K562 (cell line): Measurements from ENCODE around the gene FADS1. TPM values are rescaled to one million over a fixed set of nuclear protein-coding genes. Genes with fewer than 3 reads are reported as not detected.

Experiments
- ATAC-seq: fragments of 200-7000 bp; cut with Tn5 transposase; 3 replicates; pipeline ENCODE4 v1.9.1; 2020; ENCODE audit warnings: moderate library complexity
- BruUV-seq: library from RNA; stranded (reverse); fragments of 400-500 nt; replicated peaks from 2 replicates; lab custom pipeline; 2021; lab: Mats Ljungman, UMichigan
- CTCF ChIA-PET: fragments of 300-600 bp; formaldehyde crosslinking; extraction: SDS; loops from one replicate; lab custom pipeline; 2021; ENCODE audit warnings: low intra/inter-chr PET ratio; lab: Yijun Ruan, JAX
- POLR2A ChIA-PET: fragments of 300-600, 350-650 bp; sonication (Branson Sonifier 250); formaldehyde crosslinking; extraction: SDS; loops from one replicate; lab custom pipeline; 2021; ENCODE audit warnings: antibody characterized with exemption, inconsistent platforms; lab: Yijun Ruan, JAX
- DNase-seq, 4 experiments: peaks; one replicate each; pipeline versions ENCODE4 v3.0.0 to v3.0.0-alpha.2; 2011 to 2018; ENCODE audit warnings: low spot score in 3 of 4, mixed read lengths in 3 of 4; ENCODE audit errors: extremely low read depth in 1 of 4
- FAIRE-seq: peaks from 2 replicates; lab custom pipeline; 2011; peaks lifted over from hg19 to GRCh38; lab: Jason Lieb, UNC
- H2AFZ ChIP-seq: 2 replicates; pipeline ENCODE4 v1.6.0; 2011; ENCODE audit warnings: low read depth, low read length, control low read depth, inconsistent platforms
- H3K27ac ChIP-seq: fragments of 200-600 bp; 3 replicates; pipeline ENCODE4 v1.8.0; 2011; ENCODE audit warnings: low read depth, mild to moderate bottlenecking, control low read depth, inconsistent platforms, low read length, moderate library complexity, mixed read lengths; ENCODE audit errors: extremely low read depth
- H3K27me3 ChIP-seq, 2 experiments: fragments of 300-600 bp in 1 of 2; 2 replicates in 1 of 2; 3 replicates in 1 of 2; pipeline versions ENCODE4 v1.6.0 to v1.8.0; 2011; ENCODE audit warnings: inconsistent platforms in 2 of 2, low read length in 2 of 2, mild to moderate bottlenecking in 1 of 2, mixed read lengths in 1 of 2, moderate library complexity in 1 of 2; ENCODE audit not compliant: control insufficient read depth in 2 of 2, insufficient read depth in 2 of 2
- H3K36me3 ChIP-seq: fragments of 300-600 bp; 3 replicates; pipeline ENCODE4 v1.8.0; 2011; ENCODE audit warnings: mild to moderate bottlenecking, low read length, inconsistent platforms; ENCODE audit not compliant: control insufficient read depth, insufficient read depth
- H3K4me1 ChIP-seq, 2 experiments: fragments of 200-600 bp in 1 of 2; replicated peaks in 1 of 2; 2 replicates in 1 of 2; 3 replicates in 1 of 2; pipeline versions ENCODE4 v1.5.1 to v1.8.0; 2011; ENCODE audit warnings: inconsistent platforms in 2 of 2, low read length in 2 of 2, mild to moderate bottlenecking in 1 of 2, mixed read lengths in 1 of 2, moderate library complexity in 1 of 2; ENCODE audit not compliant: control insufficient read depth in 2 of 2, insufficient read depth in 2 of 2
- H3K4me2 ChIP-seq: 2 replicates; pipeline ENCODE4 v1.6.1; 2011; ENCODE audit warnings: low read length, control low read depth, inconsistent platforms, mixed read lengths; ENCODE audit not compliant: insufficient read depth
- H3K4me3 ChIP-seq: fragments of 200-600 bp; sonication (generic), shearing (Covaris generic); 2 replicates; pipeline ENCODE4 v1.5.1; 2016; ENCODE audit warnings: control low read depth, inconsistent platforms
- H3K79me2 ChIP-seq: fragments of 200-600 bp; 3 replicates; pipeline ENCODE4 v1.8.0; 2011; ENCODE audit warnings: low read length, inconsistent platforms; ENCODE audit not compliant: control insufficient read depth, insufficient read depth
- H3K9ac ChIP-seq, 2 experiments: 2 replicates each; pipeline versions ENCODE4 v1.6.0 to v1.6.1; 2011; ENCODE audit warnings: low read depth in 2 of 2, low read length in 2 of 2, control low read depth in 1 of 2, inconsistent platforms in 1 of 2, mild to moderate bottlenecking in 1 of 2, mixed read lengths in 1 of 2; ENCODE audit not compliant: insufficient read depth in 1 of 2
- H3K9me1 ChIP-seq: one replicate; pipeline ENCODE4 v1.6.0; 2011; ENCODE audit warnings: inconsistent platforms, mild to moderate bottlenecking, low read length, moderate library complexity; ENCODE audit not compliant: control insufficient read depth, insufficient read depth
- H3K9me3 ChIP-seq: replicated peaks from 2 replicates; pipeline ENCODE4 v1.5.1; 2011; ENCODE audit warnings: low read depth, low read length, inconsistent platforms; ENCODE audit not compliant: control insufficient read depth, insufficient read depth
- H4K20me1 ChIP-seq: replicated peaks from 2 replicates; pipeline ENCODE4 v1.6.1; 2011; ENCODE audit warnings: low read length, inconsistent platforms, mixed read lengths; ENCODE audit not compliant: control insufficient read depth, insufficient read depth
- BCOR ChIP-seq: fragments of 450-650 bp; IDR thresholded peaks from 2 replicates; pipeline ENCODE4 v1.6.1; 2016
- CSDE1 ChIP-seq, 2 experiments: fragments of 450-650 bp; IDR thresholded peaks; 2 replicates each; pipeline ENCODE4 v1.6.1; 2016; ENCODE audit warnings: mild to moderate bottlenecking in 1 of 2
- HCFC1 ChIP-seq: IDR thresholded peaks from 2 replicates; pipeline ENCODE4 v1.6.1; 2012; ENCODE audit warnings: low read depth, low read length, improper control_type of control experiment
- HDAC2 ChIP-seq: fragments of 450-650 bp; IDR thresholded peaks from 2 replicates; pipeline ENCODE4 v1.6.1; 2016; ENCODE audit warnings: mild to moderate bottlenecking
- KDM1A ChIP-seq, 2 experiments: fragments of 450-650 bp; IDR thresholded peaks; 2 replicates each; pipeline ENCODE4 v1.6.1; 2016; ENCODE audit warnings: mild to moderate bottlenecking in 2 of 2
- MCM3 ChIP-seq: fragments of 450-650 bp; IDR thresholded peaks from 2 replicates; pipeline ENCODE4 v1.6.1; 2016
- RBM25 ChIP-seq: fragments of 200-400 bp; formaldehyde crosslinking; IDR thresholded peaks from 2 replicates; pipeline ENCODE4 v1.6.1; 2018; ENCODE audit warnings: low read length, low read depth, moderate library complexity; ENCODE audit not compliant: severe bottlenecking
- SMARCA5 ChIP-seq: fragments of 450-650 bp; IDR thresholded peaks from 2 replicates; pipeline ENCODE4 v1.6.1; 2016
- ZKSCAN1 ChIP-seq: fragments of 150-350 bp; IDR thresholded peaks from 2 replicates; pipeline ENCODE4 v1.6.1; 2016; ENCODE audit warnings: low read depth, low read length
- ZKSCAN8 ChIP-seq: fragments of 200-800 bp; sonication (Bioruptor generic); IDR thresholded peaks from 2 replicates; pipeline ENCODE4 v1.6.1; 2016; ENCODE audit warnings: missing genetic modification characterization, missing compliant biosample characterization
- ZNF146 ChIP-seq: IDR thresholded peaks from one replicate; pipeline ENCODE4 v1.6.1; 2018; ENCODE audit warnings: missing compliant biosample characterization; ENCODE audit not compliant: unreplicated experiment
- WGBS: fragments of 100-300 bp; shearing (Covaris generic); methylation state at CpG from one replicate; pipeline ENCODE4 v1.1.6; 2016; ENCODE audit warnings: low coverage, mixed read lengths; ENCODE audit not compliant: insufficient coverage; ENCODE audit errors: missing lambda C conversion rate; 5-methylcytosine and 5-hydroxymethylcytosine counted together
- in situ Hi-C: fragments of 300-500 bp; cut with MboI; formaldehyde crosslinking; loops from 4 replicates; pipeline ENCODE4 v1.15.0; 2018; ENCODE audit warnings: inconsistent platforms, mixed read lengths
- intact Hi-C: fragments of 100-400 bp; cut with micrococcal nuclease; formaldehyde crosslinking; loops from 2 replicates; pipeline ENCODE4 v1.14.2; 2022
- polyA plus RNA-seq, 8 experiments: library from polyadenylated mRNA; depleted of rRNA in 4 of 8; stranded (reverse) in 5 of 8; unstranded in 3 of 8; fragments of >200 nt; fragmentation: Nextera tagmentation in 2 of 8; fragmentation: Illumina TruSeq in 1 of 8; extraction: Ambion mirVana in 2 of 8; extraction: Trizol in 1 of 8; gene quantifications; 2 replicates each; pipeline versions ENCODE4 v1.2.1 to v1.2.3, GENCODE V29; 2011 to 2014; ENCODE audit warnings: inconsistent platforms in 1 of 8, missing spikeins in 1 of 8
- total RNA-seq, 7 experiments: library from RNA; depleted of rRNA in 6 of 7; stranded (reverse); fragments of >200 nt in 6 of 7; fragmentation: Illumina TruSeq in 2 of 7; extraction: Trizol in 2 of 7; gene quantifications; 2 replicates each; pipeline versions ENCODE4 v1.2.1 to v1.2.3, GENCODE V29; 2011 to 2021; ENCODE audit warnings: low replicate concordance in 1 of 7
- TF ChIP-seq, protein P1 (sequence below): fragments of 250-450 bp; sonication (Bioruptor Pico); IDR thresholded peaks from 2 replicates; pipeline ENCODE4 v1.5.0; 2021

The FADS1 gene
- total and polyA plus RNA-seq, 9 of the 15 experiments (the other 6 are each of a cell fraction or from before 2014, with no cell fraction given) = 110 to 864 (median 364) TPM

DNA sequence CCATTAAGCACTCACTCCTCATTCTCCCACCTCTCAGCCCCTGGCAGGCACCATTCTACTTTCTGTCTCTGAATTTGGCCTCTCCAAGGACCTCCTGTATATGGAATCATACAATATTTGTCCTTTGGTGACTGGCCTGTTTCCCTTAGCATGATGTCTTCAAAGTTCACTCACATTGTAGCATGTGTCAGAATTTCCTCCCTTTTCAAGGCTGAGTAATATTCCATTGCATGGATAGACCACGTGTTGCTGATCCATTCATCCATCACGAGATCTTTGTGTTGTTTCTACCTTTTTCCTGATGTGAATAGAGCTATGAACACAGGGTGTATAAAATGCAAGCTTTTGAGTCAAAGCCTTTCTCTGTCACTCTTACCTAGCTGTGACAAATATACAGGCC lies 22.9 kb upstream of the FADS1 start:
- Histone ChIP-seq H3K4me2 (no peak overlapping the region), H3K9me1 (peaks cover 5% of the 10 kb centered on the region), H3K79me2 (peaks cover 22% of the 10 kb centered on the region; the same call in 2 of the 3 replicates), H3K27ac (peak overlapping the region; percentile 90; the same call in 2 of the 3 replicates), H3K4me1 (peaks cover 65 to 73% of the 10 kb centered on the region in 2 experiments), H4K20me1 (no peaks in the 10 kb centered on the region), H3K9me3 (no peaks in the 10 kb centered on the region), H2AFZ (no peak overlapping the region), H3K27me3 (no peaks in the 10 kb centered on the region), H3K9ac (no peak overlapping the region; a peak in 1 of 4 replicates), H3K36me3 (peaks cover 18% of the 10 kb centered on the region), H3K4me3 (no peak overlapping the region)
- 93% methylated on average over 2 of the region's 2 CpGs for WGBS
- ChIA-PET POLR2A (interaction anchor here (0.6 kb wide), 1 partner anchor 30 kb away, joined by 3 read pairs; no protein-coding TSS in a partner anchor), CTCF (no interaction called here)
- in situ Hi-C loops (no loop called here), intact Hi-C loops (no loop called here)
- TF ChIP-seq SMARCA5 (0 out of 2 replicates have a peak, but pooled peaks have one; percentile 27), ZKSCAN8 (CRISPR knock-in tag) (no peak), CSDE1 (IDR thresholded peaks at IDR 0.05) (0 out of 4 replicates have a peak, but pooled peaks of 1 of the 2 experiments have one; percentile 24), RBM25 (peak; percentile 72), MCM3 (no peak), HCFC1 (no peak), ZKSCAN1 (no peak), ZNF146 (peak; percentile 99), BCOR (peak; percentile 80), KDM1A (IDR thresholded peaks at IDR 0.05) (peak; percentile 61 to 75; a peak in 3 of 4 replicates), HDAC2 (0 out of 2 replicates have a peak, but pooled peaks have one; percentile 26)
- TF ChIP-seq, protein P1, sequence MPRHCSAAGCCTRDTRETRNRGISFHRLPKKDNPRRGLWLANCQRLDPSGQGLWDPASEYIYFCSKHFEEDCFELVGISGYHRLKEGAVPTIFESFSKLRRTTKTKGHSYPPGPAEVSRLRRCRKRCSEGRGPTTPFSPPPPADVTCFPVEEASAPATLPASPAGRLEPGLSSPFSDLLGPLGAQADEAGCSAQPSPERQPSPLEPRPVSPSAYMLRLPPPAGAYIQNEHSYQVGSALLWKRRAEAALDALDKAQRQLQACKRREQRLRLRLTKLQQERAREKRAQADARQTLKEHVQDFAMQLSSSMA = no peak
- no TSS peak for BruUV-seq
- FAIRE-seq = no peak
- no peak for DNase-seq
- no peak for ATAC-seq
